ENCODE results near the gene RBM28. TPM values are rescaled to one million over a fixed set of nuclear protein-coding genes. Genes with fewer than 3 reads are reported as not detected.

Gene RBM28
- polyA plus RNA-seq, 1 donor from 2014 or later = 18.9 TPM

DNA sequence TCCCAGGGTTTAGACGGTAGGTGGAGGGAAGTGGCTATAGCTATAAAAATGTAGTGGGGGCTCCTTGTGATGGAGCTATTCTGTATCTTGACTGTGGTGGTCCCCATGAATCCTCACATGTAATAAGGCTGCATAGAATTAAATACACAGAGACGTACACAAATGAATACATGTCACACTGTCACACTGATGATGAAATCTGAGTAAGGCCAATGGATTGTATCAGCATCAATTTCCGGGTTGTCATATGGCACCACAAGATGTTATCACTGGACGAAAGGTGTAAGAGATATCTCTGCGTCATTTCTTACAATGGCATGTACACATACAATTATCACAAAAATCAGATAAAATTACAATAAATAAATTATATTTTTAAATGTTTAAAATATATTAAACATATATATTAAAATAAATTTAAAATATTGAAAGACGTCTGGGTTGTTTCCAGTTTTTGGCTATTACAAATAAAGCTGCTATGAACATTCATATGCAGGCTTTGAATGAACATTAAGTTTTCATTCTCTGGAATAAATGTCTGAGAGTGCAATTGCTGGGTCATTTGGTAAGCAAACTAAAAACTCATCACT lies 64.5 kb downstream of the RBM28 start:
- H3K27ac ChIP-seq (ENCODE audit: low read length) = no peak overlapping the region
- TF ChIP-seq, protein P1, sequence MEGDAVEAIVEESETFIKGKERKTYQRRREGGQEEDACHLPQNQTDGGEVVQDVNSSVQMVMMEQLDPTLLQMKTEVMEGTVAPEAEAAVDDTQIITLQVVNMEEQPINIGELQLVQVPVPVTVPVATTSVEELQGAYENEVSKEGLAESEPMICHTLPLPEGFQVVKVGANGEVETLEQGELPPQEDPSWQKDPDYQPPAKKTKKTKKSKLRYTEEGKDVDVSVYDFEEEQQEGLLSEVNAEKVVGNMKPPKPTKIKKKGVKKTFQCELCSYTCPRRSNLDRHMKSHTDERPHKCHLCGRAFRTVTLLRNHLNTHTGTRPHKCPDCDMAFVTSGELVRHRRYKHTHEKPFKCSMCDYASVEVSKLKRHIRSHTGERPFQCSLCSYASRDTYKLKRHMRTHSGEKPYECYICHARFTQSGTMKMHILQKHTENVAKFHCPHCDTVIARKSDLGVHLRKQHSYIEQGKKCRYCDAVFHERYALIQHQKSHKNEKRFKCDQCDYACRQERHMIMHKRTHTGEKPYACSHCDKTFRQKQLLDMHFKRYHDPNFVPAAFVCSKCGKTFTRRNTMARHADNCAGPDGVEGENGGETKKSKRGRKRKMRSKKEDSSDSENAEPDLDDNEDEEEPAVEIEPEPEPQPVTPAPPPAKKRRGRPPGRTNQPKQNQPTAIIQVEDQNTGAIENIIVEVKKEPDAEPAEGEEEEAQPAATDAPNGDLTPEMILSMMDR (IDR thresholded peaks at IDR 0.05; ENCODE audit: poor library complexity, severe bottlenecking) = no peak
- TF ChIP-seq RAD21 (conservative IDR thresholded peaks at IDR 0.05) = no peak
- no peak for TF ChIP-seq SMC3 (conservative IDR thresholded peaks at IDR 0.05; ENCODE audit: poor library complexity)
- TF ChIP-seq TAF1 (IDR thresholded peaks at IDR 0.05; ENCODE audit: low read depth) = no peak
- TF ChIP-seq POLR2AphosphoS5 (IDR thresholded peaks at IDR 0.05) = no peak
- TF ChIP-seq, protein P2, sequence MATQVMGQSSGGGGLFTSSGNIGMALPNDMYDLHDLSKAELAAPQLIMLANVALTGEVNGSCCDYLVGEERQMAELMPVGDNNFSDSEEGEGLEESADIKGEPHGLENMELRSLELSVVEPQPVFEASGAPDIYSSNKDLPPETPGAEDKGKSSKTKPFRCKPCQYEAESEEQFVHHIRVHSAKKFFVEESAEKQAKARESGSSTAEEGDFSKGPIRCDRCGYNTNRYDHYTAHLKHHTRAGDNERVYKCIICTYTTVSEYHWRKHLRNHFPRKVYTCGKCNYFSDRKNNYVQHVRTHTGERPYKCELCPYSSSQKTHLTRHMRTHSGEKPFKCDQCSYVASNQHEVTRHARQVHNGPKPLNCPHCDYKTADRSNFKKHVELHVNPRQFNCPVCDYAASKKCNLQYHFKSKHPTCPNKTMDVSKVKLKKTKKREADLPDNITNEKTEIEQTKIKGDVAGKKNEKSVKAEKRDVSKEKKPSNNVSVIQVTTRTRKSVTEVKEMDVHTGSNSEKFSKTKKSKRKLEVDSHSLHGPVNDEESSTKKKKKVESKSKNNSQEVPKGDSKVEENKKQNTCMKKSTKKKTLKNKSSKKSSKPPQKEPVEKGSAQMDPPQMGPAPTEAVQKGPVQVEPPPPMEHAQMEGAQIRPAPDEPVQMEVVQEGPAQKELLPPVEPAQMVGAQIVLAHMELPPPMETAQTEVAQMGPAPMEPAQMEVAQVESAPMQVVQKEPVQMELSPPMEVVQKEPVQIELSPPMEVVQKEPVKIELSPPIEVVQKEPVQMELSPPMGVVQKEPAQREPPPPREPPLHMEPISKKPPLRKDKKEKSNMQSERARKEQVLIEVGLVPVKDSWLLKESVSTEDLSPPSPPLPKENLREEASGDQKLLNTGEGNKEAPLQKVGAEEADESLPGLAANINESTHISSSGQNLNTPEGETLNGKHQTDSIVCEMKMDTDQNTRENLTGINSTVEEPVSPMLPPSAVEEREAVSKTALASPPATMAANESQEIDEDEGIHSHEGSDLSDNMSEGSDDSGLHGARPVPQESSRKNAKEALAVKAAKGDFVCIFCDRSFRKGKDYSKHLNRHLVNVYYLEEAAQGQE (IDR thresholded peaks at IDR 0.05; ENCODE audit: borderline replicate concordance) = no peak
- no peak for TF ChIP-seq EZH2 (IDR thresholded peaks at IDR 0.05; ENCODE audit: borderline replicate concordance, insufficient read depth, low read length, poor library complexity, severe bottlenecking)
- TF ChIP-seq EP300 (conservative IDR thresholded peaks at IDR 0.05; ENCODE audit: poor library complexity, severe bottlenecking) = no peak
- no peak for TF ChIP-seq MXI1 (conservative IDR thresholded peaks at IDR 0.05; ENCODE audit: poor library complexity, severe bottlenecking)
- H3K9ac ChIP-seq (ENCODE audit: low read length) = no peak overlapping the region
- H3K4me3 ChIP-seq (ENCODE audit: low read length) = no peak overlapping the region
- H3K27me3 ChIP-seq (ENCODE audit: insufficient read depth, low read depth, low read length) = no peaks in the 10 kb centered on the region
- no peak overlapping the region for H2AFZ ChIP-seq (ENCODE audit: low read depth, low read length)
- H3K9me3 ChIP-seq (ENCODE audit: low read length) = no peaks in the 10 kb centered on the region
- H3K9me2 ChIP-seq (ENCODE audit: insufficient read depth, low read length) = no peaks in the 10 kb centered on the region
- no peaks in the 10 kb centered on the region for H4K20me1 ChIP-seq (ENCODE audit: insufficient read depth)
- H3K36me3 ChIP-seq (ENCODE audit: insufficient read depth, low read length) = no peaks in the 10 kb centered on the region
- no peak overlapping the region for H3K4me2 ChIP-seq (ENCODE audit: low read length)
- H3F3A ChIP-seq (ENCODE audit: insufficient read depth, low read length, poor library complexity, severe bottlenecking) = no peaks in the 10 kb centered on the region
- no peaks in the 10 kb centered on the region for H3K79me2 ChIP-seq (replicated peaks; ENCODE audit: insufficient read depth, low read length)

DNA sequence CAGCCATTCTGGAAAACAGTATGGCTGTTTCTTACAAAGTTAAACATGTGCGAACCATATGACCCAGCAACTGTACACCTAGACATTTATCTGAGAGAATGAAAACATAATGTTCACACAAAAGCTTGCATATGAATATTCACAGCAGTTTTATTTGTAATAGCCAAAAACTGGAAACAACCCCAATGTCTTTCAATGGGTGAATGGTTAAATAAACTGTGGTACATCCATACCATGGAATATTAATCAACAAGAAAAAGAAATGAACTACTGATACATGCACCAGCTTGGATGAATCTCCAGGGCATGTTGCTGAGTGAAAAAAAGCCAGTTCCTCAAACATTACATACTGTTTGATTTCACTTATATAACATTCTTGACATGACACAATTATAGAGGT lies 65.3 kb downstream of the RBM28 start:
- H3K9me2 ChIP-seq (ENCODE audit: insufficient read depth, low read length) = no peaks in the 10 kb centered on the region
- H3K27me3 ChIP-seq (ENCODE audit: insufficient read depth, low read depth, low read length) = no peaks in the 10 kb centered on the region
- no peak overlapping the region for H2AFZ ChIP-seq (ENCODE audit: low read depth, low read length)
- TF ChIP-seq, protein P2 (IDR thresholded peaks at IDR 0.05; ENCODE audit: borderline replicate concordance) = no peak
- TF ChIP-seq EP300 (conservative IDR thresholded peaks at IDR 0.05; ENCODE audit: poor library complexity, severe bottlenecking) = no peak
- TF ChIP-seq, protein P1 (IDR thresholded peaks at IDR 0.05; ENCODE audit: poor library complexity, severe bottlenecking) = no peak
- no peak for TF ChIP-seq TAF1 (IDR thresholded peaks at IDR 0.05; ENCODE audit: low read depth)
- no peak for TF ChIP-seq SMC3 (conservative IDR thresholded peaks at IDR 0.05; ENCODE audit: poor library complexity)
- no peak for TF ChIP-seq POLR2AphosphoS5 (IDR thresholded peaks at IDR 0.05)
- no peak for TF ChIP-seq RAD21 (conservative IDR thresholded peaks at IDR 0.05)
- no peak for TF ChIP-seq MXI1 (conservative IDR thresholded peaks at IDR 0.05; ENCODE audit: poor library complexity, severe bottlenecking)
- no peak for TF ChIP-seq EZH2 (IDR thresholded peaks at IDR 0.05; ENCODE audit: borderline replicate concordance, insufficient read depth, low read length, poor library complexity, severe bottlenecking)
- no peak overlapping the region for H3K4me2 ChIP-seq (ENCODE audit: low read length)
- no peaks in the 10 kb centered on the region for H3K79me2 ChIP-seq (replicated peaks; ENCODE audit: insufficient read depth, low read length)
- no peaks in the 10 kb centered on the region for H3F3A ChIP-seq (ENCODE audit: insufficient read depth, low read length, poor library complexity, severe bottlenecking)
- no peaks in the 10 kb centered on the region for H4K20me1 ChIP-seq (ENCODE audit: insufficient read depth)
- H3K36me3 ChIP-seq (ENCODE audit: insufficient read depth, low read length) = no peaks in the 10 kb centered on the region
- no peak overlapping the region for H3K4me3 ChIP-seq (ENCODE audit: low read length)
- no peak overlapping the region for H3K9ac ChIP-seq (ENCODE audit: low read length)
- H3K9me3 ChIP-seq (ENCODE audit: low read length) = no peaks in the 10 kb centered on the region
- no peak overlapping the region for H3K27ac ChIP-seq (ENCODE audit: low read length)

Measured in neural cell (in vitro differentiated cells).